HCT116 (cell line): ENCODE measurements around the gene WNT7B. TPM values are rescaled to one million over a fixed set of nuclear protein-coding genes. Genes with fewer than 3 reads are reported as not detected.
A peak's percentile ranks its signal among the peaks of the same experiment; 100 is the strongest.

Experiments used
- ATAC-seq: fragments of 200-7000 bp; cut with Tn5 transposase; 2 replicates; pipeline ENCODE4 v1.9.1; 2020; ENCODE audit warnings: mild to moderate bottlenecking, moderate library complexity
- BruUV-seq: library from RNA; stranded (reverse); fragments of 400-500 nt; replicated peaks from 2 replicates; lab custom pipeline; 2021; lab: Mats Ljungman, UMichigan
- CTCF ChIA-PET: fragments of 300-600 bp; sonication (Branson Sonifier 250); formaldehyde crosslinking; loops from one replicate; lab custom pipeline; 2021; ENCODE audit warnings: antibody characterized with exemption; lab: Charles Lee
- POLR2A ChIA-PET: fragments of 300-600, 350-600 bp; sonication (Branson Sonifier 250); formaldehyde crosslinking; loops from one replicate; lab custom pipeline; 2021; ENCODE audit warnings: antibody characterized with exemption; lab: Charles Lee
- RAD21 ChIA-PET, 2 experiments: fragments of 300-600 bp; sonication (Branson Sonifier 250); formaldehyde crosslinking; loops; one replicate each; lab custom pipeline; 2023; ENCODE audit warnings: low total read pairs in 2 of 2; ENCODE audit not compliant: uncharacterized antibody in 2 of 2, unreplicated experiment in 2 of 2, low non-redundant PET in 1 of 2; lab: Charles Lee
- DNase-seq: peaks from one replicate; pipeline ENCODE4 v3.0.0-alpha.2; 2010; ENCODE audit warnings: low read depth, low spot score
- H2AFZ ChIP-seq: fragments of 200-600 bp; shearing (Covaris generic), sonication (generic); 2 replicates; pipeline ENCODE4 v1.6.1; 2017; ENCODE audit warnings: low read depth, mixed run types, mixed read lengths, antibody characterized with exemption, low read length; ENCODE audit not compliant: poor library complexity, severe bottlenecking
- H3K27ac ChIP-seq: 2 replicates; pipeline ENCODE4 v1.5.1; 2012; ENCODE audit warnings: low read depth, low read length
- H3K27me3 ChIP-seq: fragments of 200-600 bp; sonication (generic); 2 replicates; pipeline ENCODE4 v1.6.1; 2016; ENCODE audit warnings: mixed run types, low read length, mixed read lengths; ENCODE audit not compliant: insufficient read depth
- H3K36me3 ChIP-seq, 2 experiments: fragments of 200-500 bp in 1 of 2; fragments of 200-600 bp in 1 of 2; sonication (Bioruptor generic) in 1 of 2; sonication (generic) in 1 of 2; 2 replicates each; pipeline versions ENCODE4 v1.5.1 to v1.6.1; 2014 to 2016; ENCODE audit warnings: low read length in 2 of 2, inconsistent platforms in 1 of 2, mixed read lengths in 1 of 2, mixed run types in 1 of 2; ENCODE audit not compliant: insufficient read depth in 2 of 2, control insufficient read depth in 1 of 2
- H3K4me1 ChIP-seq, 2 experiments: fragments of 200-600 bp in 1 of 2; sonication (generic) in 1 of 2; 2 replicates each; pipeline versions ENCODE4 v1.5.1 to v1.6.1; 2012 to 2017; ENCODE audit warnings: low read length in 2 of 2, inconsistent platforms in 1 of 2, mild to moderate bottlenecking in 1 of 2, mixed read lengths in 1 of 2, mixed run types in 1 of 2, moderate library complexity in 1 of 2; ENCODE audit not compliant: insufficient read depth in 2 of 2, control insufficient read depth in 1 of 2
- H3K4me2 ChIP-seq: fragments of 200-600 bp; sonication (generic); 2 replicates; pipeline ENCODE4 v1.6.1; 2017; ENCODE audit warnings: mixed run types, low read length, mixed read lengths
- H3K4me3 ChIP-seq, 2 experiments: fragments of 200-600 bp in 1 of 2; sonication (generic) in 1 of 2; replicated peaks in 1 of 2; 2 replicates each; pipeline ENCODE4 v1.5.1; 2011 to 2016; ENCODE audit warnings: low read length in 2 of 2, control low read depth in 1 of 2, low read depth in 1 of 2, mild to moderate bottlenecking in 1 of 2, mixed read lengths in 1 of 2, mixed run types in 1 of 2
- H3K79me2 ChIP-seq: fragments of 200-600 bp; sonication (generic); 2 replicates; pipeline ENCODE4 v1.6.1; 2017; ENCODE audit warnings: mild to moderate bottlenecking, mixed run types, low read length, moderate library complexity, mixed read lengths; ENCODE audit not compliant: insufficient read depth
- H3K9ac ChIP-seq: fragments of 200-600 bp; sonication (generic); 2 replicates; pipeline ENCODE4 v1.6.1; 2016; ENCODE audit warnings: low read length, mixed read lengths
- H3K9me2 ChIP-seq: fragments of 200-600 bp; sonication (generic), shearing (Covaris generic); 2 replicates; pipeline ENCODE4 v1.6.1; 2017; ENCODE audit warnings: mixed run types, mild to moderate bottlenecking, moderate library complexity; ENCODE audit not compliant: insufficient read depth
- H3K9me3 ChIP-seq, 2 experiments: fragments of 200-500 bp in 1 of 2; fragments of 200-600 bp in 1 of 2; sonication (Bioruptor generic) in 1 of 2; sonication (generic) in 1 of 2; 2 replicates each; pipeline ENCODE4 v1.6.1; 2014 to 2017; ENCODE audit warnings: low read length in 2 of 2, mixed read lengths in 2 of 2, inconsistent platforms in 1 of 2, low read depth in 1 of 2, mild to moderate bottlenecking in 1 of 2, mixed run types in 1 of 2, moderate library complexity in 1 of 2; ENCODE audit not compliant: control insufficient read depth in 1 of 2, insufficient read depth in 1 of 2
- H4K20me1 ChIP-seq: fragments of 200-600 bp; sonication (generic), shearing (Covaris generic); 2 replicates; pipeline ENCODE4 v1.6.1; 2017; ENCODE audit warnings: mixed run types, mild to moderate bottlenecking, moderate library complexity; ENCODE audit not compliant: insufficient read depth
- ATF3 ChIP-seq: IDR thresholded peaks from 2 replicates; pipeline ENCODE4 v1.6.1; 2012
- CBX3 ChIP-seq: IDR thresholded peaks from 2 replicates; pipeline ENCODE4 v1.6.1; 2012; ENCODE audit warnings: low read depth
- CTCF ChIP-seq, 3 experiments: fragments of 200-600 bp in 1 of 3; sonication (generic) in 1 of 3; IDR thresholded peaks in 2 of 3; conservative IDR thresholded peaks in 1 of 3; 2 replicates each; pipeline ENCODE4 v1.5.1; 2012 to 2017; ENCODE audit warnings: low read depth in 2 of 3, low read length in 2 of 3, antibody characterized with exemption in 1 of 3, borderline replicate concordance in 1 of 3, control low read depth in 1 of 3, mild to moderate bottlenecking in 1 of 3, mixed read lengths in 1 of 3, mixed run types in 1 of 3, moderate library complexity in 1 of 3; ENCODE audit not compliant: insufficient read depth in 1 of 3
- EGR1 ChIP-seq: IDR thresholded peaks from 2 replicates; pipeline ENCODE4 v1.6.1; 2012; ENCODE audit warnings: low read depth
- ELF1 ChIP-seq: IDR thresholded peaks from 2 replicates; pipeline ENCODE4 v1.6.1; 2012; ENCODE audit warnings: low read depth, borderline replicate concordance
- EZH2 ChIP-seq: fragments of 200-600 bp; sonication (generic); IDR thresholded peaks from 2 replicates; pipeline ENCODE4 v1.6.1; 2017; ENCODE audit warnings: antibody characterized with exemption, mixed run types
- FOSL1 ChIP-seq: IDR thresholded peaks from 2 replicates; pipeline ENCODE4 v1.6.1; 2012; ENCODE audit warnings: low read depth
- POLR2AphosphoS5 ChIP-seq: IDR thresholded peaks from 2 replicates; pipeline ENCODE4 v1.6.1; 2011; ENCODE audit warnings: mild to moderate bottlenecking, low read depth, low read length, moderate library complexity
- REST ChIP-seq: IDR thresholded peaks from 2 replicates; pipeline ENCODE4 v1.6.1; 2012; ENCODE audit warnings: low read depth
- SRF ChIP-seq: IDR thresholded peaks from 2 replicates; pipeline ENCODE4 v1.6.1; 2012; ENCODE audit warnings: low read depth
- ZFX ChIP-seq: fragments of 450-650 bp; IDR thresholded peaks from 2 replicates; pipeline ENCODE4 v1.6.1; 2017
- intact Hi-C: fragments of 100-400 bp; cut with micrococcal nuclease; formaldehyde crosslinking; loops from 2 replicates; pipeline ENCODE4 v1.10.0; 2022
- total RNA-seq: library from RNA; stranded (reverse); gene quantifications from one replicate; pipeline ENCODE4 v1.2.1, GENCODE V29; 2021; ENCODE audit not compliant: unreplicated experiment
- TF ChIP-seq, protein P1 (sequence below): IDR thresholded peaks from 2 replicates; pipeline ENCODE4 v1.6.1; 2012

Gene WNT7B
- total RNA-seq, 1 experiment from 2014 or later = 10.5 TPM

- CTCF ChIA-PET = no interaction called here
- no peak for TF ChIP-seq ATF3
- TF ChIP-seq REST = no peak
- TF ChIP-seq POLR2AphosphoS5 = no peak
- TF ChIP-seq, protein P1, sequence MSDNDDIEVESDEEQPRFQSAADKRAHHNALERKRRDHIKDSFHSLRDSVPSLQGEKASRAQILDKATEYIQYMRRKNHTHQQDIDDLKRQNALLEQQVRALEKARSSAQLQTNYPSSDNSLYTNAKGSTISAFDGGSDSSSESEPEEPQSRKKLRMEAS = no peak
- TF ChIP-seq EZH2 = no peak
- TF ChIP-seq EGR1 = no peak
- TF ChIP-seq CBX3 = no peak
- no peak for TF ChIP-seq ELF1
- no peak for TF ChIP-seq FOSL1
- TF ChIP-seq SRF = no peak
- TF ChIP-seq ZFX = no peak
- TF ChIP-seq CTCF (IDR thresholded peaks at IDR 0.05 in 2 of 3, conservative IDR thresholded peaks at IDR 0.05 in 1 of 3; ENCODE audit: borderline replicate concordance in 1 of 3, insufficient read depth in 1 of 3, low read depth in 2 of 3, low read length in 2 of 3) = no peak
- Histone ChIP-seq H3K27me3 (no peaks in the 10 kb centered on the region), H3K9ac (no peak overlapping the region), H3K4me3 (no peak overlapping the region), H2AFZ (no peak overlapping the region), H3K79me2 (no peaks in the 10 kb centered on the region), H3K9me3 (no peaks in the 10 kb centered on the region), H3K4me2 (no peak overlapping the region), H3K9me2 (no peaks in the 10 kb centered on the region), H3K36me3 (no peaks in the 10 kb centered on the region), H4K20me1 (no peaks in the 10 kb centered on the region), H3K27ac (no peak overlapping the region), H3K4me1 (no peaks in the 10 kb centered on the region; a peak in 1 of 4 replicates)
- BruUV-seq = no TSS peak
- DNase-seq (no peak), ATAC-seq (peak; percentile 41)
- intact Hi-C loops = no loop called here
- POLR2A ChIA-PET = no interaction called here
- RAD21 ChIA-PET = no interaction called here
Observed at GRCh38 chr22:45948081-45948648, 28.8 kb downstream of the WNT7B start.
